Inferior parietal cortex (tissue), 1 donor: ENCODE results near the gene APOBEC2.
"Not testable (repeated sequence)": the region's sequence is repeated elsewhere in the genome, so short reads cannot be mapped to it uniquely, and the experiment has no call there.

Experiments
- DNase-seq: peaks from one replicate; pipeline ENCODE4 v3.0.0-alpha.2; 2016; ENCODE audit errors: extremely low spot score

The APOBEC2 gene

GRCh38 chr6:41053041-41053440 lies at the start of gene APOBEC2:
Gene APOBEC2 (plus strand): TSS chr6:41053202. CDS start chr6:41053348, 146 bp downstream.
- no peak for DNase-seq

DNA sequence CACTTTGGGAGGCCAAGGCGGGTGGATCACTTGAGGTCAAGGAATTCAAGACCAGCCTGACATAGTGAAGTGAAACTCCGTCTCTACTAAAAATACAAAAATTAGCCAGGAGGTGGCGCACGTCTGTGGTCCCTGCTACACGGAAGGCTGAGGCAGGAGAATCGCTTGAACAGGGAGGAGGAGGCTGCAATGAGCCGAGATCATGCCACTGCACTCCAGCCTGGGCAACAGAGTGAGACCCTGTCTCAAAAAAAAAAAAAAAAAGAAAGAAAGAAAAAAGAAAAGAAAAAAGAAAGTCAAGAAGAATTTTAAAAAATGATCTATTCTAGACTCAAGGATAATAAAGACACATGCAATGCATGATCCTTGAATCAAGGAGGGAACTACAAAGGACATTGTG lies 46.8 kb upstream of the APOBEC2 start:
- DNase-seq: not testable (repeated sequence)

- not testable (repeated sequence) for DNase-seq
Observed at GRCh38 chr6:41006980-41007379, 46.0 kb upstream of the APOBEC2 start.

- DNase-seq: no peak
Observed at GRCh38 chr6:41008011-41008410, 45.0 kb upstream of the APOBEC2 start.

DNA sequence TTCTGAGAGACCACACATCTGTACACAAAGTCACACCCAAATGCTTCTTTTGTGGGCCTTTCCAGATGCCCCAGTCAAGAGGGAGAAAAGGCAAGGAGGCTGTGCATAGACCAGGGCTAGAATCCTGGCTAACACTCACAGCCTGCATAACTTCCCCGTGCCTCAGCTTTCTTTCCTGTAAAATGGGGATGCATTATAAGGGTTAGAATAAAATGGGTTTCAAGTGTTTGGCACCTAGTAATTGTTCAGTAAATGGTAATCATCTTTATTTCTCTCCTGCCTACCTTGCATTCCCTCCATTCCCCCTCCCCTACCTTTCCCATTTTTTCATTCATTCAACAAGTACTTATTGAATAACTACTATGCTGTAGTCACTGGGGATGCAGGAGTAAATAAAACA lies 43.3 kb upstream of the APOBEC2 start:
- no peak for DNase-seq

- no peak for DNase-seq
Observed at GRCh38 chr6:41011673-41012072, 41.3 kb upstream of the APOBEC2 start.

DNA sequence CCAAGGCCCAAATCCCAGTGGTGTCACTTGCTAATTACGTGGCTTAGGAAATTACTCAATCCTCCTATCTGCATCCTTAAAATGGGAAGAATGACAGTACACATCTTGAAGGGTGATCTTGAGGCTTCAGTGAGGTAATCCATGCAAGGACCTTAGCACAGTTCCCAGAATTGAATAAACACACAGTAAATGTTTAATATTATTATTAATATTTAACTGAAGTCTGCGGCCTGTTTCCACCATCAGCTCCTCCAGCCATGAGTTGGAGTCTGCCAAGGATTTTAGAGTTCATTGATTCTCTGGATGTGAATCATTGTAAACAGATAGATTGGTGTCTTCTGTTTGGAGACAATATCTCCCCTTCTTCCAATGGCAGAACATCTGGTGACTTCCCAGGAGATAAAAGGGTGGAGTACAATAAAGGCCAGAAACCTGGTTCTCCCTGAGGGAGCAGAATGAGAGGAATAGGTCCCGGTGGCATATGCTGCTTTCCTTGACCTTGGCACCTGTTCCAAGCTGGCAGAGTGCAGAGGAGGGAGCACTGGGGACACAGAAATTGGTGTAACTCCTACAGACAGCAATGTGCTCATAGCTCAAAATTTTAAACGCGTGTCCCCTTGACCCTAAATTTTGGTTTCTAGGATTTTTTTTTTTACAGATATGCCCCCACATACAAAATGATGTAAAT lies 39.4 kb upstream of the APOBEC2 start:
- no peak for DNase-seq

GRCh38 chr6:41014780-41015179 lies 38.2 kb upstream of the APOBEC2 start:
- DNase-seq: no peak

GRCh38 chr6:41015860-41016259 lies 37.1 kb upstream of the APOBEC2 start:
- not testable (repeated sequence) for DNase-seq

DNA sequence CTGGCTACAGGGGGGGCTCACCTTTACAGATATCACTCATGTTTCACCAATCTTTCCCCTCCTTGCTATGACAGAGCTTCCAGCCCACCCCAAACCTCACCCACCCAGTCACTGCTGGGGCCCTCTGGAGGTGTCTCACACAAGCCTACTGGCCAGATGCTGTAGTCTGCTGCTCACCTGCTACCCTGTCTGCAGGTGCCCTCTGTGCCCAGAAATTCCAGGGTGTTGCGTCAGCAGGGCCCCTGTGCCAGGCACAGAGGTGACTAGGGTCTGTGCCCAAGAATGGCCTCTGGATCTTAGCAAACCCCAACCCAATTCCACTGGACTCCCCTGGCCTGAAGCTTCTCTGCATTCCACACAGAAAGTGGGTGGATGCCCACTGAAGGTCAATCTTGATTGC lies 35.3 kb upstream of the APOBEC2 start:
- DNase-seq: no peak

DNA sequence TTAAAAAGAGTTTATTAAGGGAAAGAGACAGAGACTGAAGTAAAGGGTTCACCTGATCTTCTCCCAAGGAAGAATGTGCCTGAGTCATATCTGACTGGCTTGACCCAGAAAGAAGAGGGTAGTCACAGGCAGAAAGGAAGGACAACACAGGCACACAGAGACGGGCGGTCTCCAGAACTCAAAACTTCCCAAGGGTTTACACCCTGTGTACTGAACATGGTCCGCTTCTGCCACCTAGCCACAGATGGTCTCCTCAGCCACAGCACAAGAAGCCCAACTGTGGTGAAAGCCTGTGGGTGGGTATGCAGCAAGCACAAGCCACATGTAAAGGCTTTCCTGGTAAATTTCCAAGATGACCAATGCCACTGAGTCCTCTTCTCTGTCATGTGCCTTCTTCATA lies 31.2 kb upstream of the APOBEC2 start:
- no peak for DNase-seq

- no peak for DNase-seq
Observed at GRCh38 chr6:41022294-41022693, 30.7 kb upstream of the APOBEC2 start.

DNA sequence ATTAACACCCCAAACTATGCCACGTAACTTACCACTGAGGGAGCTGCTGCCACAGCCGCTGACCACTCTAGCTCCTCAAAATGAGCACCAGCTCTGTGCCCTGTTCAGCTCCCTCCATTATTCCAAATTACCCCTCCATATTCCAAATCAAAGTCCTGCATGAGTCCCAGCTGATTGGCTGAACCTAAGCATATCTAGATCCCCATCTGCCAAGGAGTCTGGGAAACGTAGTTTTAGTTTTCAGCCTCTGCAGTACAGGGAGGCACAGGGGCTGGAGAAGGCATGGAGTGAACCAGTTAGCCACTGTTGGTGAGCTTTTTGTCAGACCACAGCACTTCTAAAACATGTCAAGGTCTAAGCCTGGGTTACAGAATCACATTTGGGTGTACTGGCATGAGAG lies 29.9 kb upstream of the APOBEC2 start:
- DNase-seq: no peak

GRCh38 chr6:41025966-41026530 lies 27.0 kb upstream of the APOBEC2 start:
- DNase-seq: no peak

DNA sequence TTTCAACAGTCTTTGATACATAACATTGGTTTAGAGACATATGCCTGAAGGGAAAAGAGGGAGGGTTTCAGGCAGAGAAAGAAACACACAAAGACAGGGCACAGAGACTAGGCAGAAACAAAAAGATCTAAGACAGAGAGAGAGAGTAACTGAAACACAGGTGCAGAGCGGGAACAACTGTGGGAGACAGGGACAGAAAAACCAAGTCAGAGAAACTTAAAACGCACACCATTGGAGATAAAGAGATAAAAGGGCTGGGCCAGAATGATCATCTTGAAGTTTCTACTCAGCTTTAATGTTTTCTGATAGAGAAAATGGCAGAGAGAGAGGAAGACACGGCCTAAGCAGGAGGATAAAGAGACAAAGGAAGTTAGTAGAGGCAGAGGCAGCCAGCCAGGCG lies 25.8 kb upstream of the APOBEC2 start:
- DNase-seq: no peak

DNA sequence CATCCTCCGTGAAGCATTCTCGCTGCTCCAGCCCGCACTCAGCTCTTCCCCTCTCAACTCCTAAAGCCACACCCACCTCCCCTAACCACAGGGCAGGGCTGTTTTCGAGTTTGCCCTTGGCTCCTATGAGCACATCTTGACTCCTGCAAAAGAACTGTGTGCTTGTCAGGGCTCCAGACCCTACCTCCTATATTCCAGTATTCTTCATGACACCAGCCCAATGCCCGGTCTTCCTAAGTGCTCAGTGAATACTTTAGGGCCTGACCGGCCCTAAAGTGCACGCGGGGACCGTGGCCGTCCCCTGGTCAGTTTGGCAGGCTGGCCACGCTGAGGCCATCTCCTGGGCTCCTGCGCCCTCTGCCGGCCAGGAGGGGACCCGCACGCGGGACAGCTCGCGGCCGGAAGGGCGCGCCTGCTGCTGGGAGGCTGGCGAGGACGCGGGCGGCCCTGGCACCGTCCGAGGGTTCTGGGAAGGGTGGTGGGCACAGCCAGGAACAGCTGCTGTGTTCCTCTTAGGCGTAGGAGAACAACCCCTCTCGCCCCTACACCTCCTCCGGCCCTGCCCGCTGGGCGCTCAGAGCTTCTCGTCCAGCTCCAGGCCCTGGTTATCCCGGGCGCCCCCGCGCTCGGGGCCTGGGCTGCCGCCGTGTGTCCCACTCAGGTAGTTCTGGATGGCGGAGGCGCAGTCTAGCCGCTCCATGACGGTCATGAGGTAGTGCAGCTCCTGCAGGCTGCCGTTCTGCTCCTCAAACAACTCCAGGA lies 25.0 kb upstream of the APOBEC2 start:
- DNase-seq: peak; percentile 74

DNA sequence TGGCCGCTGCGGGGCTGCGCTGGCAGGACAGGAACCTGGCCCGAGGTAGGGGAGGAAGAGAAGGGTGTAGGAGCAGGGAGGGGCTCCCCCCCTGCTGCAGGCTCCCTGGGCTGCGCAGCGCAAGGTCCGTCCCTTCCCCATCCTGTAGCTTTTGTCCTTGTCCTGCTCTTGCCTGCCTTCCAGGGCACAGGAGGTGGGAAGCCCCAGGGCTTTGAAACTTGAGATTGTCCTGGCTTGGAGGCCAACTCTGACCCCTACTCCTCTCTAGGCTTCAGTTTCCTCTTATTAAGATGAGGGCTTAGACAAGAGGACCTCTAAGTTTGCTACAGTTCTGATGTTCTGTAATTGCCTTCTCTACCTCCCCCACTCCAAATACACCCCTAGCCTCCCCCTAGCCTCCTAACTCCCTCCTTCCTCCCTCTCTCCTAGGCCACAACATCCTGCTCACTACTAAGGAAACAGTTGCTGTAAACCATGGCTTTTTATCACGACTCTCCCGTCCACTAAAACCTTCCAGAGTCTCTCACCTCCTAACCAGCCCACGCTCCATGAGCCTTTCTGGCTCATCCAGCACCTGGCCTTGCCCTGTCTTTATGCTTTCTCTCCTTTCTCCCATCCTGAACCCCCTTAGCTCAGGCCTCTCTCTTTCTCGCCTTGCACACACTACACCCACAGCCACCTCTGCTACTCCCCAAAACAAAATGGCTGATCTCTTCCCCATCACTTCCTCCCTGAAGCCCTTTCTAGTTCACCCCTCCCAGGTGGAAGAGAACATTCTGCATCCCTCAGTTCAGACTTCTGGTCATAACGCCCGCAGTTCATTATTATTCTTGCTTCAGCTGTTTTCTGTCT lies 24.2 kb upstream of the APOBEC2 start:
- no peak for DNase-seq

DNA sequence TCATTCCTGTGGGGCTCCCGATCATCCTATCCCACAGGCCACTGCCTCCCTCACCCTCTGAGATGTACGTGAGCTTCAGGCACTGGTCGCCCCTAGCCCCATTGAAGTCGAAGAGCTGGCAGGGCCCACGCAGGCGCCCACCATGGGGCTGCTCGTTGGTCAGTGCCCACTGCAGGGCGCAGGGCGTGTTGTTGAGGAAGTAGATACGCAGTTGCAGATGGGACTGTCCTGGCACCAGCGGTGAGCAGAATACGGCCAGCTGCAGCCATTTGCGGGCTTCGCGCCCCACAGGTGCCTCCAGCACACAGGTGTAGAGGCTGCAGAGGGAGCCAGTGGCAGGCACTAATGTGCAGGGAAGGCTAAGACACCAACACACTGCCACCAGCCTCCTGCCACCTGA lies 20.2 kb upstream of the APOBEC2 start:
- DNase-seq: no peak

GRCh38 chr6:41033776-41034175 lies 19.2 kb upstream of the APOBEC2 start:
- no peak for DNase-seq

DNA sequence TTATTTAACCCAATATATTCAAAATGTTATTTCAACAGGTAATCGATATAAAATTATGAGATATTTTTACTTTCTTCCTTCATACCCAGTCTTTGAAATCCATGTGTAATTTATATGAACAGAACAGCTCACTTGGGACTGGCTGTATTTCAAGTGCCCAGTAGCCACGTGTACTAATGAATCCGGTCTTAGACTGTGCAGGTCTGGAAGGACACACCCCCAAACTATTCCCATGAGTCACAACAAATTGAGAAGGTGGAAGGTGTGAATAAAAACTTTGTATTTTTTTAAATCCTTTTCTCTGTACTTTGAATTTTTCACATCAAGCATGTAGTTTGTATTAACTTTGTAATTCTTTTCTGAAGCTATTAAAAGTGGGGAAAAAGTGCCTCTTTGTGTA lies 16.8 kb upstream of the APOBEC2 start:
- DNase-seq: no peak

DNA sequence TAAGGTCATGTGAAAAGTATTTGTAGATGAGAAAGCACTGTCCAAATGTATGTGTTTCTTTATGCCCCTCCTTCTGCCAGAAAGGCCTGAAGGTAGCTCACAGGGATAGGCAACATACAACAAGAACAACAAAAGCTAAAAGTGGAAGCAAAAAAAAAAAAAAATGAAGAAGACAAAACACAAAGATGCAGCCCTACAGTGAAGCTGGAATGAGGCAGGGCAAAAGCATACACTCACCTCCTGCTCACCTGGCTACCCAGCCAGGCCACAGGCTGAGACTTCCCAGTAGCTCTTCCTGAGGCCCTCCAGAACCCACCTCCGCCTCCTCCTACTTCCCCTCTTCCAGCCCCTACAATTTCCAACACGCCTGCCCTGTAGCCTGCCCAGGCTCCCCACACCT lies 16.4 kb upstream of the APOBEC2 start:
- no peak for DNase-seq
